ENCODE results near the gene TMEM131. TPM values are rescaled to one million over a fixed set of nuclear protein-coding genes. Genes with fewer than 3 reads are reported as not detected.

TMEM131 gene
- total and polyA plus RNA-seq, 10 of the 15 experiments (the other 5 are each of a cell fraction or from before 2014, with no cell fraction given) = 6.0 to 48.2 (median 23.2) TPM

- no peaks in the 10 kb centered on the region for H3K9me3 ChIP-seq (replicated peaks; ENCODE audit: control insufficient read depth, insufficient read depth, low read length)
- H3K4me3 ChIP-seq = no peak overlapping the region
- SMC1A ChIA-PET (ENCODE audit: uncharacterized antibody, unreplicated experiment) = no interaction called here
- H4K20me1 ChIP-seq (ENCODE audit: control insufficient read depth, insufficient read depth) = no peaks in the 10 kb centered on the region
- H3K27me3 ChIP-seq (replicated peaks in 1 of 2; ENCODE audit: control insufficient read depth in 2 of 2, insufficient read depth in 2 of 2, low read length in 1 of 2) = no peaks in the 10 kb centered on the region
- FAIRE-seq (no peak), DNase-seq (ENCODE audit: low read depth, low spot score) (no peak), ATAC-seq (no peak)
- H3K4me1 ChIP-seq (ENCODE audit: control insufficient read depth, insufficient read depth, low read length) = peaks cover 1% of the 10 kb centered on the region; the same call in 1 of the 2 replicates
- no TSS peak for BruUV-seq (replicated peaks)
- TF ChIP-seq SP1 (IDR thresholded peaks at IDR 0.05; ENCODE audit: low read depth, low read length) (no peak), RAD21 (IDR thresholded peaks at IDR 0.05; ENCODE audit: insufficient read depth, low read depth, low read length) (no peak), NFIC (IDR thresholded peaks at IDR 0.05; ENCODE audit: low read depth, low read length) (no peak), SMARCA5 (IDR thresholded peaks at IDR 0.05) (no peak), NR2C2 (IDR thresholded peaks at IDR 0.05; ENCODE audit: borderline replicate concordance, control insufficient read depth, insufficient read length, low read depth) (no peak), ZSCAN29 (IDR thresholded peaks at IDR 0.05) (no peak), SIN3A (IDR thresholded peaks at IDR 0.05; ENCODE audit: low read depth, low read length) (no peak), KDM1A (IDR thresholded peaks at IDR 0.05; ENCODE audit: borderline replicate concordance) (no peak), YBX1 (IDR thresholded peaks at IDR 0.05) (no peak), CBFB (IDR thresholded peaks at IDR 0.05; ENCODE audit: low read depth) (no peak), MYC (IDR thresholded peaks at IDR 0.05; ENCODE audit: insufficient read depth, insufficient read length, insufficient replicate concordance, low read length, severe bottlenecking) (no peak), BACH1 (IDR thresholded peaks at IDR 0.05; ENCODE audit: borderline replicate concordance) (no peak), TBL1XR1 (IDR thresholded peaks at IDR 0.05; ENCODE audit: low read depth, low read length) (no peak), CHD4 (IDR thresholded peaks at IDR 0.05) (no peak), PML (IDR thresholded peaks at IDR 0.05; ENCODE audit: low read length) (no peak)
- CTCF ChIA-PET = no interaction called here
- H3K9ac ChIP-seq (ENCODE audit: control insufficient read depth, insufficient read depth, low read length) = no peak overlapping the region
- no peak overlapping the region for H2AFZ ChIP-seq (ENCODE audit: control insufficient read depth, low read depth, low read length)
- H3K79me2 ChIP-seq (ENCODE audit: control insufficient read depth, insufficient read depth, low read length) = no peaks in the 10 kb centered on the region
- no peaks in the 10 kb centered on the region for H3K36me3 ChIP-seq (ENCODE audit: control insufficient read depth in 2 of 2, insufficient read depth in 2 of 2, low read length in 1 of 2)
- 83% methylated on average over 35 of the region's 41 CpGs for WGBS (ENCODE audit: insufficient coverage, insufficient replicate concordance, low lambda C conversion rate, missing lambda C conversion rate)
- in situ Hi-C loops (cut with MboI) (no loop called here), intact Hi-C loops (cut with micrococcal nuclease; ENCODE audit: unreplicated experiment) (no loop called here)
- POLR2A ChIA-PET = no interaction called here
- no peak overlapping the region for H3K4me2 ChIP-seq (ENCODE audit: control insufficient read depth, insufficient read depth)
- RAD21 ChIA-PET (ENCODE audit: unreplicated experiment) = no interaction called here
- H3K27ac ChIP-seq (ENCODE audit: control insufficient read depth, insufficient read depth) = no peak overlapping the region
These were observed 271.7 kb downstream of the TMEM131 start for GRCh38 chr2:97724073-97724410.

All from GM12878 (cell line).